Fibroblast of peridontal ligament (primary cell): ENCODE results near the gene GNA15.

Experiments used
- DNase-seq: peaks from one replicate; pipeline ENCODE4 v3.0.0-alpha.2; 2010; ENCODE audit errors: extremely low read depth

The GNA15 gene

GRCh38 chr19:3121396-3121795, 14.4 kb upstream of the GNA15 start:
- DNase-seq: no peak

DNA sequence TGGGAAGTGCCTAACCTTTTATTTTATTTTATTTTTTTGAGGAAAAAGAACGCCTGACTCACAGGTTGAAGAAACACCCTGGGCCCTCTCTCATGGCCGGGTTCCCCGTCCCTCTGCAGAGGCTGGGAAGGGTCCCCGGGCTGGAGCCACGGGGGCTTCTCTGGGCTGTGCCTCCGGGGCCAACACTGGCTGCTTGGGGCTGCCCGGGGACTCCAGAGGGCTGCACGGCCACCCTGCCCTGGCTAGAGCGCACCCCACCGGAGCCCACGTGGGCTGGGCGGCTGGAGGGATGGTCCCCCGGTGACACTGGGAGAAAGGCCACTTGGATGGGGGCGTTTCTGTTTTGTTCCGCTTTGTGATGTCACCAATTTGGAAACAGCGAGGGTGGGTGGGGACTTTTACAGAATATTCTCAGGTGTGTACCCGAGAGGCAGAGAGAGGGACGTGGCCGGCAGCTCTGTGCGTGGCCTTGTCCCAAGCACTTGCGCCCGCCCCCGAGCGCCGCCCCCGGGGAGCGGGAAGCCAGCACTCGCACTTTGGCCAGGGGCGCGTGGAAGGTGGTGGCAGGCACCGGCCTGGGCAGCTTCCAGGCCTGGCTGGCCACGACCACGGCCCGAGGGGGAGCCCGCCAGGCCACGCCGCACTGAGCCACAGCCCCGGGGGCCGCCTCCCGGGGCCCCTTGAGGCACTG, 13.9 kb upstream of the GNA15 start:
- no peak for DNase-seq

DNA sequence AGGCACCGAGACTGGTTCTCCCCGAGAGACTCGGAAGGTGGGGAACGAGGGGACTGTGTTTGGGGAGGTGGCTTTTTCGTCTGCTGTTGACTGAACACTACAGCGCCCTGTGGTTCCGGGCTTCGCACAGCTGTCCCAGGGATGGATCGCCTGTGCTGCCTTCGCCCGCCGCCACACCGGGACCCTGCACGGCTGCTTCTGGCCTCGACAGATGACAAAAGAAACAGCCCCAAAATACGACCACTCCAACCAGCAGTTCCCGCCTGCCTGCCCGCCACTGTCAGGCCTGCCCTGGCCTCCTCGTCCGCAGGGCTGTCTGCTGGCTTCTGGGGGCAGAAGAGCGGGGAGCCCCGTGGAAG, 13.3 kb upstream of the GNA15 start:
- DNase-seq: no peak

DNA sequence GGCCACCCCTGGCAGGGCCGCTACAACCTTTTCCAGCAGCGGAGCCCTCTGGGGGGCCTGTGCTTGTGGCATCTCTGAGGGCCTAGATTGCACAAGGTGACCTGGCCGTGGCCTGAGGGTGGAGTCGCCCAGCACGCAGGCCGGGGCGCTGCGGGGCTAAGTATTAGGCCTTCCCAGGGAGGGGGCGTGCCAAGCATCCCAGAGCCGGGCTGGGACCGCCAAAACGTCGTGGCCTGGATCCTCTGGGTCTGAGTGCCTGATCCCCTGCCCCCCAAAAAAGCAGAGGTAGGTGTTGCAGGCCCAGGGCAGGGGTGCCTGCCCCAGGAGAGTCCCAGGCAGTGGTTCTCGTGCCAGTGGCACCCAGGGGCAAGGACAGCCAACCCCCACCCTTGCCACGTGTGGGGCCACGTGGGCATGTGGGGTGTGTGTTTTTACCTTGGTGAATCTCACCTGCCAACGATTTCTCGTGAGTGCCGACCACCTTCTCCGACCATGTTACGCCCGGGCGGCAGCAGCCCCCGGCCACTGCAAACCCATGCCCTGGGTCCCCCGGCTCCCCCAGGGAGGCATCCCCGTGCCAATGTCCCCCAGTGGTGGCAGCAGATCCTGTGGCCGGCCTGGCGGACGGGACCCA, 12.6 kb upstream of the GNA15 start:
- no peak for DNase-seq

GRCh38 chr19:3123956-3124355, 11.9 kb upstream of the GNA15 start:
- DNase-seq: no peak

DNA sequence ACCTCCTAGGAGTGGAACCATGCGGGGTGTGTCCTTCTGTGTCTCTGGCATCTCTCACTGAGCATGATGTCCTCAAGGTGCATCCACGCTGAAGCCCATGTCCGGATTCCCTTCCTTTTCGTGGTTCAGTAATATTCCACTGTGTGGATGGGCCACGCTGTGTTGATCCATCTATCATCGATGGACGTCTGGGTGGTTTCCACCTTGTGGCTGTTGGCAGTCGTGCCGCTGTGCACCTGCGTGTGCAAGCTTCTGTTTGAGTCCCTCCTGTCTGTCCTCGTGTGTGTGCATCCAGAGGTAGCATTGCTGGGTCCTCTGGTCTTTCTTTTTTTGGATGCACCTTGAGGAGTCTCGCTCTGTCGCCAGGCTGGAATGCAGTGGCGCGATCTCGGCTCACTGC, 11.2 kb upstream of the GNA15 start:
- DNase-seq: no peak

DNA sequence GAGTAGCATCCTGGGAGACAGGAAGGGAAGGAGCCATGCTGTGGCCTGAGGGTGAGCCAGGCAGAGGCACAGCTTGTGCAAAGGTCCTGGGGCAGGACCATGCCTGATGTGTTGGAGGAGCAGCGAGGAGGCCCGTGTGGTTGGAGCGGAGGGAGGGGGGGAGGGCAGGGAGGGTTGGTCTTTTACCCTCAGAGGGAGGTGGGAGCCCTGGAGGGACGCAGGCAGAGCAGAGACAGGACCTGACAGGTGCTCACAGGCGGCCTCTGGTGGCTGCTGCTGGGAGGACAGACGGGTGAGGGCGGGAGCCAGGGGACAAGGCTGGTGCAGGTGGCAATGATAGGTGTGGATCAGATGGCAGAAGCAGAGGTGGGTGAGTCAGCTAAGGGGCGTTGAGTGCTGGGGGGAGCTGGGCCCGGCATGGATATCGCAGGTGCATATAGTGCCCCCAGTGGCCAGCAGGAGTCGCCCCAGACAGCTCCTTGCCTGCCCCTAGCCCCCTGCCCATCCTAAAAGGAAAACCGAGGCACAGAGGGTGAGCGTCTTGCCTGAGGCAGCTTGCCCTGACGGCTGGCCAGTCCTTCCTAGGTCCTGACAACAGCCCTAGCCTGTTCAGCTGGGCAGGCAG, 9.8 kb upstream of the GNA15 start:
- no peak for DNase-seq

GRCh38 chr19:3129112-3129511, 6.7 kb upstream of the GNA15 start:
- DNase-seq: peak; percentile 79

- DNase-seq: no peak
Measured at GRCh38 chr19:3131168-3131567, 4.7 kb upstream of the GNA15 start.

DNA sequence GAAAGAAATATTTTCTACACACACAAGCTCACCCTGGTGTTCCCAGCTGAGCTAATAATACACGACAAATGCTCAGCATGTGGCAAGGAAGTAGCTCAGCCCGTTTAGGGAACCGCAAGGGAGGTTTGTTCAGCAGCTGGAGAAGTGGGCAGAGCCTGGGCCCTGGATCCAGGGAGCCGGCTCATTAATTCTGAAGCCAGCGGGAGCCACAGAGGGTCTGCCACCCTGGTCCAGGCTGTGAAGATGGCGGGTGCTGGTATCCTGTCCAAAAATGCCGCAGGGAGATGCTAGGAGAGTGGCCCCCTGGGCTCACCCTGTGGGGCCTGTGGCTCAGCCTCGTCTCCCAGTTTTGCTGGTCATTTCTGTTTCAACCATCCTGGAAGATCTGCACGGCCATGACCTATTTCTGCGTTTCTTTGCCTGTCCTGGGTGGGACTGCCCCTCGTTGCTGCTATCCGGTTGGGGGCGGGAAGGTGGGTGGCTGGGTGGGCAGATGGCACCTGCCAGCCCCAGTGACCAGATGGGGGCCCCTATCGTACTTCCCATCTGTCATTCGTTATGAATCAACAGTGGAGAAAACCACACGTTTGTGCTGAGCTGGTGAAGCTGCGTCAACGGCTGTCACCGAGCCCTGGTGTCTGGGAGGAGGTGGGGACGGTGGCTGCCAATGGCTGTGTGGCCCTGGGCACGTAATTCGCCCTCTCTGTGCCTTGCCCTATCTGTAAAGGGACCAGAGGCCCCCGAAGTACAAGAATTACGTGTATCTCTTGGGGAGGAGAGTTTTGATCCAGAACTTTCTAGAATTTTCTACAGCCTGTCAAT, 2.7 kb upstream of the GNA15 start:
- peak; percentile 34 for DNase-seq

DNA sequence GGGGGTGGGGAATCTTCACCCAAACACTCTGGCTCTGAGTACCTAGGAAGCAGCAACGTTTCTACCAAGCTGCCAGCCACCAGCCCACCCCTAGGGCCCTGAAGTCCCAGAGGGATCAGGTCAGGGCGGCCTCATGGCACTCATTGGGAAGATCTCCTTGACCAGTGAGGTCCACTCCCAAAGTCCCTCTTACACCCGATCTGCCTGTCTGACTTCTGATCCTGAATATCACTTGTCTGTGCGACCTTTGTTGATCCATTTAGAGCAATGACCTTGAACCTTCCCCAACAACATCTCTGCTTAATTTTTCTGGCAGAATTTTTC, 2.1 kb upstream of the GNA15 start:
- no peak for DNase-seq

DNA sequence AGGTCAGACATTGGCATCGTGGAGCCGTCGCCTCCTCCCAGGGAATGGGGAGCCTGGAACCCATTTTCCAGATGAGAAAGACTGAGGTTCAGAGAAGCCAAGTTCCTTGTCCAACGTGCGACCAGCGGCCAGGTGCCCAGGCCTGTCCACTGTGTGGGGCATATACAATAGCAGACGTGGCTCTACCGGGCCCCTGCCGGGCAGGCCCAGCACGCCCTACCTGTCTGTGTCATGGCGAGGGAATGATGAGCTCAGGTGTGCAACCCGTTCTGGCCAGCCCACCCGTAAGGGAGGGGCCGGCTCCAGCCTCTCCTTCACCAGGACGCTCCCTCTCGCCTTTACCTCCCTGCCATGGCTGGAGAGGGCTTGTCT, 837 bp downstream of the GNA15 start:
- no peak for DNase-seq

GRCh38 chr19:3137119-3137518, 1.3 kb downstream of the GNA15 start:
- DNase-seq: no peak

DNA sequence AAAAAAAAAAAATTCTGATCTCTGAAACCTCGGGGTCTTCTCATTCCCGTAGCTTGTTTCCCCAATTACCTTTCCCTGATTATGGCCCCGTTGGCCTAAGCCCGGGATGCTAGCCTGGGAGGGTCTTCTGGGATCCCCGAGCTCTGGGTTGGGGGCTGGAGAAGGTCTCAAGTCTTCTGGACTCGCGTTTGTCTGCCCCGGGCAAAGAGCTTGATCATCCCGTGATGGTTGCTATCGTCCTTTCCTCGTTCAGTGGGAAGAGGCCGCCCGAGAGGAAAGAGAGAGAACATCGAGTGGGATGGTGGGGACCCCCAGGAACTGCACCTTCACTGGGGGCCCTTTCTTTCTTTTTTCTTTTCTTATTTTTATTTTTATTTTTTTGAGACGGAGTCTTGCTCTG, 2.4 kb downstream of the GNA15 start:
- DNase-seq: no peak

GRCh38 chr19:3140667-3141038, 4.8 kb downstream of the GNA15 start:
- no peak for DNase-seq

DNA sequence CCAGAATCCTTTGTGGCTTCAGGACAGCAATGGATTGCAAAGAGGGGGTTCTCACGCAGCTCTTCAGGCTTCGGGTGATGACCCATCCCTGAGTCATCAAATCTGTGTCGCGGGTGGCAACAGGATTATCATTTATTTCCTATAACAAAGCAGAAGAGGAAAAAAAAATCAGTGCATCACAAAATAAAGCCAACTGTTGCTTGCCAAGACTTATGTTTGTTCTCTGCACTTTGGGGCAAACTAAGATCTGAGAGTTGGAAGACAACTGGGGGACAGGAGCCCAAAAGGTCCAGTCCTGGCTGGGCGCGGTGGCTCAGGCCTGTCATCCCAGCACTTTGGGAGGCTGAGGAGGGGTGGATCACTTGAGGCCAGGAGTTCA, 6.4 kb downstream of the GNA15 start:
- peak; percentile 85 for DNase-seq

DNA sequence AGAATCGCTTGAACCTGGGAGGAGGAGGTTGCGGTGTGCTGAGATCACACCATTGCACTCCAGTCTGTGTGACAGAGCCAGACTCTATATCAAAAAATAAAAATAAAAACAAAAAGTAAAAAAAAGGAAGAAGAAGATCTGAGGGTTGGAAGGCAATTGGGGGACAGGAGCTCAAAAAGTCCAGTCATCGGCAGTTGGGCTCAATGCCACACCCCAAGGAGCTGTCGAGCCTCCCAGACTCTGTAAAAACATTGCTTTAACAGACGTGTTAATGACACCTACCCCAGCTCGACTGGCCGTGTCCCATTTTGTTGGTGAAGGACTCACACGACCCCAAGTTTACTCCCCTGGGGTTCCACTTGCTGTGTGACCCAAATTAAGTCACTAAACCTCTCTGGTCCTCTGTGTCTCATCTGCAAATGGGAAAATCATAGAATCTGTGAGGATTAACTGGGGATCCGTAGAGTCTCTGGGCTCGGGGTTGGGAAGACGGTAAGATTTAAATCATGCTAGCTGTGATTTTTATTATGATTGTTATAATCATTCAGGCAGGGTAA, 7.0 kb downstream of the GNA15 start:
- DNase-seq: no peak

DNA sequence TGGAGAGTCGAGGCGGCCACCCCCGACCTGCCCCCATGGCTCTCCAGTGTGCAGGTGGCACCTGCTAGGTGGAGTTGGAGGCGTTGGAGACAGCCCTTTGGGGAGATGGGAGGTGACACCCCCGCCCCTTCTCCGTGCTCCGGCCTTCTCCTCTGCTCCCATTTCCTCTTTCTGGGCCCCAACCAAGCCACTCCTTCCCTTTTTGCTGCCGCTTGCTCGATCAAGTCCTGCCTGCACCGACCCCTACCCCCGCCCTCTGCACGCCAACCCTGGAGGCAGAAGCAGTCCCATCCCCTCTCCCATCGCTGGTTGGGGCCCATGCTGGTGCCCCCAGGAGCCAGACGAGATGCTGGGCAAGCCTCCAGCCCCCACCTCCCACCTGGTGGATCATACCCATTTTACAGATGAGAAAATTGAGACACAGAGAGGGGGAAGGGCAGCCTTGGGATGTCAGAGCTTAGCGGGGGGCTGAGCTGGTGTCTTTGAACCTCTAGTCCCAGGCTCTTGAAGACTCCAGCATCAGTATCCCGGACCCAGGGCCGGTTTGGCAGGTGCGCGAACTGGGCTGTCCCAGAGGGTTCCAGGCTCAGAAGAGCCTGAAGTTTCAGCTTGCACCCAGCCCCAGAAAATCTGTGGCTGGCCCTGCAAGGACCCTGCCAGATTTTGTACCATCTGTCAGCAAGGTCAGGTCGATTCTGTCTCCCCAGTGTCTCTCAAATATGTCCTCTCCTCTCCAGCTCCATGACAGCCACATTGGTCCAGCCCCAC, 10.3 kb downstream of the GNA15 start:
- no peak for DNase-seq

DNA sequence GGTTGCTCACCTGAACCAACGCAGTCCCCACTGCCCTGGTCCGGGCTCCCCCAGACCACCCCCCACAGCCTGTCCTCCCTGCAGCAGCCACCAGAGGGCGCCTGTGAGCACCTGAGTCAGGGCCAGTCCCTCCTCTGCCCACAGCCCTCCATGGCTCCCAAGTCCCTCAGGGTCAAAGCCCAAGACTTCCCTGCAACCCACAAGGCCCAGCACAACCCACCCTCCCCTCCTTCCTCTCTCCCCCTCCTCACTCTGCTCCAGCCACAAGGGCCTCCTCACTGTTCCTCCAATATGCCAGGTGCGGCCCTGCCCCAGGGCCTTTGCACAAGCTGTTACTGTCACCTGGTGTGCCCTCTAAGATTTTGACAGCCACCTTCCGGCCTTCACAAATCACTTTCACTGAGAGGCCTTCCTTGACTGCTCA, 10.9 kb downstream of the GNA15 start:
- no peak for DNase-seq

- DNase-seq: no peak
Measured at GRCh38 chr19:3148503-3148902, 12.7 kb downstream of the GNA15 start.

DNA sequence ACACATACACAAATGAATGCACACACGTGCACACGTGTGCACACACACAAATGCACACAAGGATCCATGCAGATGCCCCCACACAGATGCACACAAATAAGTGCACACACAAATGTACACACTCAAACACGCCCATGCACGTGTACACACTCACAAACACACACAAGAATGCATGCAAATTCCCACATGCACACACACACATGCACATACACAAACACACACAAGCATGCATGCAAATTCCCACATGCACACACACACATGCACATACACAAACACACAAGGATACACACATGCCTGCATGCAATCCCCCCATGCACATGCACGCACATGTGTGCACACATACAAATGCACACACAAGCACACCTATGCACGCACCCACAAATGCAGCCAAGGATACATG, 13.3 kb downstream of the GNA15 start:
- DNase-seq: no peak
